ENCODE measurements around the gene HEXIM2.

Gene HEXIM2

GRCh38 chr17:45132572-45133463, 28.9 kb upstream of the HEXIM2 start:
- H3K27ac ChIP-seq = peak overlapping the region; percentile 74
- TF ChIP-seq CTCF (conservative IDR thresholded peaks at IDR 0.05) = peak; percentile 90

DNA sequence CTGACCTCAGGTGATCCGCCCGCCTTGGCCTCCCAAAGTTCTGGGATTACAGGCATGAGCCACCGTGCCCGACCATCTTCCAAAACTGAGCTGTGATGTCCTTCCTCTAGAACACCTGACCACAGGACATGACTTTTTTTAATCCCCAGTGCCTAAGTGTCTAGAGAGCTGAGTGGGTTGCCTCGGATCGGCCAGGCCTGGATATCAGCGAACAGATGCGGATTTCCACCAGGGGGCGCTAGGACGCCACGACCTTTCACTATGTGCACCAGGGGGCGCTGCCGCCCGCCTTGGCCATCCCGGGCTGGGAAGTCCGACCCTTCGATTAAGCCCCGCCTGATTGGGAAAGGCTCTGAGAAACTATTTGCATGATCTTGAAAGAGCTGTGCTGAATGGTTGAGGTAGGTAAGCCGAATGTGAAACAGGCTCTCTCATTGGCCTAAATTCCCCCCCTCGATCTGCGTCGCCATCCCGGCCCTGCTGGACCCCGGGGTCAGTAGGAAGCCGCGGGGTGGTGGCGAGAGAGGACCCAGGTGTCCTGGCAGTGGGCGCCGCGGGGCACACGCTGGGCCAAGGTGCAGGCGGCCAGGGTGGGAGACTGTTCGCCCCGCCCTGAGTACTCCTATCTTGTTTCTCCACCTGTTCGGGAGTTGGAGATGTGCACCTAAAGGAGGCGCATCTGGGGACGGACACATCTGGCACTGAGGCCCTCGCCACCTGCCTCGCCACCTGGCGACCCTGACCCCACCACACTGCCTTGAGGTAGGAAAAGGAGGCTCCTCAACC, 26.3 kb upstream of the HEXIM2 start, which contains the start of gene ACBD4:
ACBD4 (plus strand) TSS at position 496 of the 786 bp plus-strand sequence. CDS start 458 bp downstream, outside the sequence.
- H3K27ac ChIP-seq = peak within 1 kb of the TSS; percentile 73; the same call in 1 of the 2 replicates
- peak; percentile 100 for TF ChIP-seq CTCF (conservative IDR thresholded peaks at IDR 0.05)

GRCh38 chr17:45135978-45136791, 25.5 kb upstream of the HEXIM2 start:
- no peak for TF ChIP-seq CTCF (conservative IDR thresholded peaks at IDR 0.05)
- peak overlapping the region; percentile 73; the same call in 1 of the 2 replicates for H3K27ac ChIP-seq

DNA sequence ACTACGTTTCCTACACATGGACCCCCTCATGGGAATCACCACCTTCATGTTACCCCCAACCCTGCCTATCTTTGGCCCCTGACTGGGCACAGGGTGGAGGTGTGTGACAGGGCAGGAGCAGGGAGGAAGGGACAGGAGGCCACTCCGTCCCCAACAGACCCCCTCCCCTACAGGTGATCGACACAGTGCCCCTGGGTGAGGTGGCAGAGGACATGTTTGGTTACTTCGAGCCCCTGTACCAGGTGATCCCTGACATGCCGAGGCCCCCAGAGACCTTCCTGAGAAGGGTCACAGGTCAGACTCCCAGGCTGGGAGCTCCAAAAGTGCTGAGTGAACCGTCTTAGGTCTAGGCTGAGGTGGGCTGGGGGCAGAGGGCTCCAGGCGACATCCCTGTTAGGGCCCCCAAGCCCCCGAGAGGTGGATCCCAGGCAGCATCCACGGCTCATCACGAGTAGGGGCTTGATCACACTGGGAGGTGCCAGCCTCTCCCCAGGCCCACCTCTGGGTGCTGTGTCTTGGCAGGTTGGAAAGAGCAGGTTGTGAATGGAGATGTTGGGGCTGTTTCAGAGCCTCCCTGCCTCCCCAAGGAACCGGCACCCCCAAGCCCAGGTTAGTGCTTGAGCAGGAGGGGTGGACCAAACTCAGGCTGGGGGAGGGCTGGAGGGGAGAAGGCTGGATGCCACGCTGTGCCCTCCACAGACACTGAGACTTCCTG, 24.7 kb upstream of the HEXIM2 start:
- no peak overlapping the region for H3K27ac ChIP-seq
- no peak for TF ChIP-seq CTCF (conservative IDR thresholded peaks at IDR 0.05)

- no peak for TF ChIP-seq CTCF (conservative IDR thresholded peaks at IDR 0.05)
Observed at GRCh38 chr17:45137561-45138305, 23.9 kb upstream of the HEXIM2 start.

DNA sequence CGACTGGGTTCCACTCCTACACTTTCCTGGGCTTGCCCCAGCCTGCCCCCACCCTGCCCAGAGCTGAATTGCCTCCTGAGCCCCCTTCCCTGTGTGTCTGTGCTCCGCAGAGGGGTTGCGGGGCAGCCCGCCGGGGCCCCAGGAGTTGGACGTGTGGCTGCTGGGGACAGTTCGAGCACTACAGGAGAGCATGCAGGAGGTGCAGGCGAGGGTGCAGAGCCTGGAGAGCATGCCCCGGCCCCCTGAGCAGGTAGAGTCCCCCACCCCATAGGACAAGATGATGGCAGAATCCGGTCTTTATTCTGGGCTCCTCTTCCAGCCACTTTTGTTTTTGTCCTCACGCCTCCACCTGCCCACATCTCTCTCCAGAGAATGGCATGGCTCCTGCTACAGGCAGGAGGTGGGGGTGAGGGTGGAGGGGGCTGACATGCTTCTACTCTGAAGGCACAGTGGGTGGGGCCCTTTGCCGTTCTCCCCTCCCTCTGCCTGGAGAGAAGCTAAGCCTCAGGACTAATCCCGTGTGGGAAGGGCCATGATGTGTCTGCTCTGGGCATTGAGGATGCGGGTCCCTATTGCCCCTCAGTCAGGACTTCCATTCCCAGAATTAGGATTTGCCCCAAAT, 22.7 kb upstream of the HEXIM2 start:
- TF ChIP-seq CTCF (conservative IDR thresholded peaks at IDR 0.05) = no peak
- H3K27ac ChIP-seq = no peak overlapping the region

More at GRCh38 chr17:45137561-45138305, 23.9 kb upstream of the HEXIM2 start:
- no peak overlapping the region for H3K27ac ChIP-seq

All from VCaP (cell line).